ENCODE data around the gene ZNF652. TPM values are rescaled to one million over a fixed set of nuclear protein-coding genes. Genes with fewer than 3 reads are reported as not detected.

ZNF652 gene
- total and polyA plus RNA-seq, 2 experiments from 2014 or later, result 36.2 to 54.5 TPM

DNA sequence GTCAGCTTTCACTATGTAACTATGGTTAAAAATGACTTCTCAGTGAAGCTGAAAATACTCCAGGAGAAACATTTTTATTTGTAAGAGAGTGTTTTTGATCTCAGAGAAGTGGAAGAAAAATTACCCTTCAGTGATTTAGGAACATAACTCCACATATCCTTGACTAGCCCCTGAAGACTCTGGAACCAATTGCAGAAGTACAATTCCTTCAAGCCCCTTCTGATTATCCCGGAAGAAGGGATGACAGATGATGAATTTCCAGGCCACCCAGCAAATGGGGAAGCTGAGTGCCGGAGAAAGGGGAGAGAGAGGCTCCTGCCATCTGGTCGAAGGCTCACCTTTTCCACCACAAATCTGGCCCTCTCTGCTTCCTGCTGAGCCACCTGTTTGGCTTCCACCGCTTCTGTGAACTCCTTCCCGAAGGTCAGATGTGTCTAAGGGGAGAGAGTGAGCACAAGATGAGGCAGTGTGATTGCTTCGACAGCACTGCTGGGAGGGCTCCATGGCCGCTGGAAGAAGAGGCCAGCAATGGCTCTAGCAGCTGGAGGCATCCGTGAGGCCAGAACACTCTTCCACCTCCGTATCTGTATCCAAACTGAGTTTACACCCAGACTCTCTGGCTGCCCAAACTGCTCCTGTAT lies 44.5 kb upstream of the ZNF652 start:
- Histone ChIP-seq H3K79me2 (replicated peaks; ENCODE audit: insufficient read depth) (no peaks in the 10 kb centered on the region), H3K9me2 (ENCODE audit: insufficient read depth) (no peaks in the 10 kb centered on the region), H3K4me2 (no peak overlapping the region), H3K4me3 (no peak overlapping the region), H3K27me3 (ENCODE audit: insufficient read depth) (no peaks in the 10 kb centered on the region), H3K36me3 (ENCODE audit: insufficient read depth) (peaks cover 56% of the 10 kb centered on the region), H4K20me1 (replicated peaks; ENCODE audit: insufficient read depth) (peaks cover 17% of the 10 kb centered on the region), H3F3A (replicated peaks; ENCODE audit: low read depth) (peaks cover 33% of the 10 kb centered on the region; the same call in 1 of the 2 replicates), H3K4me1 (ENCODE audit: insufficient read depth) (no peaks in the 10 kb centered on the region), H2AFZ (no peak overlapping the region), H3K27ac (ENCODE audit: low read depth) (no peak overlapping the region)
- Mint-ChIP-seq H3K27me3 (ENCODE audit: insufficient read depth, low read depth, poor library complexity) (peaks cover 11% of the 10 kb centered on the region), H3K4me1 (peaks cover 8% of the 10 kb centered on the region; the same call in 2 of the 3 replicates), H3K4me3 (no peak overlapping the region), H3K27ac (no peak overlapping the region), H3K36me3 (ENCODE audit: low read depth) (peaks cover 87% of the 10 kb centered on the region), H3K9me3 (no peaks in the 10 kb centered on the region)
- DNase-seq (ENCODE audit: low spot score), result no peak
- no peak for TF ChIP-seq POLR2AphosphoS5 (IDR thresholded peaks at IDR 0.05; ENCODE audit: low read depth)
- TF ChIP-seq EZH2 (IDR thresholded peaks at IDR 0.05; ENCODE audit: low read depth, unreplicated experiment), result no peak
- TF ChIP-seq, protein P1, sequence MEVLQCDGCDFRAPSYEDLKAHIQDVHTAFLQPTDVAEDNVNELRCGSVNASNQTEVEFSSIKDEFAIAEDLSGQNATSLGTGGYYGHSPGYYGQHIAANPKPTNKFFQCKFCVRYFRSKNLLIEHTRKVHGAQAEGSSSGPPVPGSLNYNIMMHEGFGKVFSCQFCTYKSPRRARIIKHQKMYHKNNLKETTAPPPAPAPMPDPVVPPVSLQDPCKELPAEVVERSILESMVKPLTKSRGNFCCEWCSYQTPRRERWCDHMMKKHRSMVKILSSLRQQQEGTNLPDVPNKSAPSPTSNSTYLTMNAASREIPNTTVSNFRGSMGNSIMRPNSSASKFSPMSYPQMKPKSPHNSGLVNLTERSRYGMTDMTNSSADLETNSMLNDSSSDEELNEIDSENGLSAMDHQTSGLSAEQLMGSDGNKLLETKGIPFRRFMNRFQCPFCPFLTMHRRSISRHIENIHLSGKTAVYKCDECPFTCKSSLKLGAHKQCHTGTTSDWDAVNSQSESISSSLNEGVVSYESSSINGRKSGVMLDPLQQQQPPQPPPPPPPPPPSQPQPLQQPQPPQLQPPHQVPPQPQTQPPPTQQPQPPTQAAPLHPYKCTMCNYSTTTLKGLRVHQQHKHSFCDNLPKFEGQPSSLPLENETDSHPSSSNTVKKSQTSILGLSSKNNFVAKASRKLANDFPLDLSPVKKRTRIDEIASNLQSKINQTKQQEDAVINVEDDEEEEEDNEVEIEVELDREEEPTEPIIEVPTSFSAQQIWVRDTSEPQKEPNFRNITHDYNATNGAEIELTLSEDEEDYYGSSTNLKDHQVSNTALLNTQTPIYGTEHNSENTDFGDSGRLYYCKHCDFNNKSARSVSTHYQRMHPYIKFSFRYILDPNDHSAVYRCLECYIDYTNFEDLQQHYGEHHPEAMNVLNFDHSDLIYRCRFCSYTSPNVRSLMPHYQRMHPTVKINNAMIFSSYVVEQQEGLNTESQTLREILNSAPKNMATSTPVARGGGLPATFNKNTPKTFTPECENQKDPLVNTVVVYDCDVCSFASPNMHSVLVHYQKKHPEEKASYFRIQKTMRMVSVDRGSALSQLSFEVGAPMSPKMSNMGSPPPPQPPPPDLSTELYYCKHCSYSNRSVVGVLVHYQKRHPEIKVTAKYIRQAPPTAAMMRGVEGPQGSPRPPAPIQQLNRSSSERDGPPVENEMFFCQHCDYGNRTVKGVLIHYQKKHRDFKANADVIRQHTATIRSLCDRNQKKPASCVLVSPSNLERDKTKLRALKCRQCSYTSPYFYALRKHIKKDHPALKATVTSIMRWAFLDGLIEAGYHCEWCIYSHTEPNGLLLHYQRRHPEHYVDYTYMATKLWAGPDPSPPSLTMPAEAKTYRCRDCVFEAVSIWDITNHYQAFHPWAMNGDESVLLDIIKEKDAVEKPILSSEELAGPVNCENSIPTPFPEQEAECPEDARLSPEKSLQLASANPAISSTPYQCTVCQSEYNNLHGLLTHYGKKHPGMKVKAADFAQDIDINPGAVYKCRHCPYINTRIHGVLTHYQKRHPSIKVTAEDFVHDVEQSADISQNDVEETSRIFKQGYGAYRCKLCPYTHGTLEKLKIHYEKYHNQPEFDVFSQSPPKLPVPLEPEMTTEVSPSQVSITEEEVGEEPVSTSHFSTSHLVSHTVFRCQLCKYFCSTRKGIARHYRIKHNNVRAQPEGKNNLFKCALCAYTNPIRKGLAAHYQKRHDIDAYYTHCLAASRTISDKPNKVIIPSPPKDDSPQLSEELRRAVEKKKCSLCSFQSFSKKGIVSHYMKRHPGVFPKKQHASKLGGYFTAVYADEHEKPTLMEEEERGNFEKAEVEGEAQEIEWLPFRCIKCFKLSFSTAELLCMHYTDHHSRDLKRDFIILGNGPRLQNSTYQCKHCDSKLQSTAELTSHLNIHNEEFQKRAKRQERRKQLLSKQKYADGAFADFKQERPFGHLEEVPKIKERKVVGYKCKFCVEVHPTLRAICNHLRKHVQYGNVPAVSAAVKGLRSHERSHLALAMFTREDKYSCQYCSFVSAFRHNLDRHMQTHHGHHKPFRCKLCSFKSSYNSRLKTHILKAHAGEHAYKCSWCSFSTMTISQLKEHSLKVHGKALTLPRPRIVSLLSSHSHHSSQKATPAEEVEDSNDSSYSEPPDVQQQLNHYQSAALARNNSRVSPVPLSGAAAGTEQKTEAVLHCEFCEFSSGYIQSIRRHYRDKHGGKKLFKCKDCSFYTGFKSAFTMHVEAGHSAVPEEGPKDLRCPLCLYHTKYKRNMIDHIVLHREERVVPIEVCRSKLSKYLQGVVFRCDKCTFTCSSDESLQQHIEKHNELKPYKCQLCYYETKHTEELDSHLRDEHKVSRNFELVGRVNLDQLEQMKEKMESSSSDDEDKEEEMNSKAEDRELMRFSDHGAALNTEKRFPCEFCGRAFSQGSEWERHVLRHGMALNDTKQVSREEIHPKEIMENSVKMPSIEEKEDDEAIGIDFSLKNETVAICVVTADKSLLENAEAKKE (CRISPR knock-in tag; IDR thresholded peaks at IDR 0.05), result no peak
- TF ChIP-seq ZNF114 (CRISPR knock-in tag; IDR thresholded peaks at IDR 0.05), result no peak
- TF ChIP-seq, protein P2, sequence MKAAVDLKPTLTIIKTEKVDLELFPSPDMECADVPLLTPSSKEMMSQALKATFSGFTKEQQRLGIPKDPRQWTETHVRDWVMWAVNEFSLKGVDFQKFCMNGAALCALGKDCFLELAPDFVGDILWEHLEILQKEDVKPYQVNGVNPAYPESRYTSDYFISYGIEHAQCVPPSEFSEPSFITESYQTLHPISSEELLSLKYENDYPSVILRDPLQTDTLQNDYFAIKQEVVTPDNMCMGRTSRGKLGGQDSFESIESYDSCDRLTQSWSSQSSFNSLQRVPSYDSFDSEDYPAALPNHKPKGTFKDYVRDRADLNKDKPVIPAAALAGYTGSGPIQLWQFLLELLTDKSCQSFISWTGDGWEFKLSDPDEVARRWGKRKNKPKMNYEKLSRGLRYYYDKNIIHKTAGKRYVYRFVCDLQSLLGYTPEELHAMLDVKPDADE (IDR thresholded peaks at IDR 0.05), result no peak
- TF ChIP-seq EZH2phosphoT487 (IDR thresholded peaks at IDR 0.05; ENCODE audit: unreplicated experiment), result no peak
- TF ChIP-seq, protein P3, sequence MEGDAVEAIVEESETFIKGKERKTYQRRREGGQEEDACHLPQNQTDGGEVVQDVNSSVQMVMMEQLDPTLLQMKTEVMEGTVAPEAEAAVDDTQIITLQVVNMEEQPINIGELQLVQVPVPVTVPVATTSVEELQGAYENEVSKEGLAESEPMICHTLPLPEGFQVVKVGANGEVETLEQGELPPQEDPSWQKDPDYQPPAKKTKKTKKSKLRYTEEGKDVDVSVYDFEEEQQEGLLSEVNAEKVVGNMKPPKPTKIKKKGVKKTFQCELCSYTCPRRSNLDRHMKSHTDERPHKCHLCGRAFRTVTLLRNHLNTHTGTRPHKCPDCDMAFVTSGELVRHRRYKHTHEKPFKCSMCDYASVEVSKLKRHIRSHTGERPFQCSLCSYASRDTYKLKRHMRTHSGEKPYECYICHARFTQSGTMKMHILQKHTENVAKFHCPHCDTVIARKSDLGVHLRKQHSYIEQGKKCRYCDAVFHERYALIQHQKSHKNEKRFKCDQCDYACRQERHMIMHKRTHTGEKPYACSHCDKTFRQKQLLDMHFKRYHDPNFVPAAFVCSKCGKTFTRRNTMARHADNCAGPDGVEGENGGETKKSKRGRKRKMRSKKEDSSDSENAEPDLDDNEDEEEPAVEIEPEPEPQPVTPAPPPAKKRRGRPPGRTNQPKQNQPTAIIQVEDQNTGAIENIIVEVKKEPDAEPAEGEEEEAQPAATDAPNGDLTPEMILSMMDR (conservative IDR thresholded peaks at IDR 0.05; ENCODE audit: low read depth in 2 of 2), result no peak
- no peak for TF ChIP-seq JUNB (IDR thresholded peaks at IDR 0.05; ENCODE audit: unreplicated experiment)
- no peak for TF ChIP-seq CREB1 (CRISPR knock-in tag; IDR thresholded peaks at IDR 0.05; ENCODE audit: low read depth)
- TF ChIP-seq NANOG (IDR thresholded peaks at IDR 0.05; ENCODE audit: borderline replicate concordance), result no peak
- TF ChIP-seq, protein P4, sequence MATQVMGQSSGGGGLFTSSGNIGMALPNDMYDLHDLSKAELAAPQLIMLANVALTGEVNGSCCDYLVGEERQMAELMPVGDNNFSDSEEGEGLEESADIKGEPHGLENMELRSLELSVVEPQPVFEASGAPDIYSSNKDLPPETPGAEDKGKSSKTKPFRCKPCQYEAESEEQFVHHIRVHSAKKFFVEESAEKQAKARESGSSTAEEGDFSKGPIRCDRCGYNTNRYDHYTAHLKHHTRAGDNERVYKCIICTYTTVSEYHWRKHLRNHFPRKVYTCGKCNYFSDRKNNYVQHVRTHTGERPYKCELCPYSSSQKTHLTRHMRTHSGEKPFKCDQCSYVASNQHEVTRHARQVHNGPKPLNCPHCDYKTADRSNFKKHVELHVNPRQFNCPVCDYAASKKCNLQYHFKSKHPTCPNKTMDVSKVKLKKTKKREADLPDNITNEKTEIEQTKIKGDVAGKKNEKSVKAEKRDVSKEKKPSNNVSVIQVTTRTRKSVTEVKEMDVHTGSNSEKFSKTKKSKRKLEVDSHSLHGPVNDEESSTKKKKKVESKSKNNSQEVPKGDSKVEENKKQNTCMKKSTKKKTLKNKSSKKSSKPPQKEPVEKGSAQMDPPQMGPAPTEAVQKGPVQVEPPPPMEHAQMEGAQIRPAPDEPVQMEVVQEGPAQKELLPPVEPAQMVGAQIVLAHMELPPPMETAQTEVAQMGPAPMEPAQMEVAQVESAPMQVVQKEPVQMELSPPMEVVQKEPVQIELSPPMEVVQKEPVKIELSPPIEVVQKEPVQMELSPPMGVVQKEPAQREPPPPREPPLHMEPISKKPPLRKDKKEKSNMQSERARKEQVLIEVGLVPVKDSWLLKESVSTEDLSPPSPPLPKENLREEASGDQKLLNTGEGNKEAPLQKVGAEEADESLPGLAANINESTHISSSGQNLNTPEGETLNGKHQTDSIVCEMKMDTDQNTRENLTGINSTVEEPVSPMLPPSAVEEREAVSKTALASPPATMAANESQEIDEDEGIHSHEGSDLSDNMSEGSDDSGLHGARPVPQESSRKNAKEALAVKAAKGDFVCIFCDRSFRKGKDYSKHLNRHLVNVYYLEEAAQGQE (IDR thresholded peaks at IDR 0.05; ENCODE audit: unreplicated experiment), result no peak
- TF ChIP-seq ZNF331 (CRISPR knock-in tag; IDR thresholded peaks at IDR 0.05; ENCODE audit: low read depth), result no peak
- no peak for TF ChIP-seq STAT1 (IDR thresholded peaks at IDR 0.05; ENCODE audit: unreplicated experiment)
- no peak for ATAC-seq

Measured in GM23338 (cell line).